DND-41 (cell line): ENCODE data around the gene CCDC137.

Experiments used
- CTCF ChIP-seq: IDR thresholded peaks from 2 replicates; pipeline ENCODE4 v1.5.1; 2012; ENCODE audit warnings: borderline replicate concordance, low read length, moderate library complexity, mild to moderate bottlenecking; ENCODE audit not compliant: poor library complexity, severe bottlenecking; ENCODE audit errors: extremely low read depth
- EZH2 ChIP-seq: IDR thresholded peaks from 3 replicates; pipeline ENCODE4 v1.6.1; 2012; ENCODE audit warnings: borderline replicate concordance, low read depth, mild to moderate bottlenecking, moderate library complexity, low read length, inconsistent platforms; ENCODE audit not compliant: severe bottlenecking

- no peak for TF ChIP-seq CTCF
- no peak for TF ChIP-seq EZH2
Observed at GRCh38 chr17:81651692-81652091, 14.8 kb upstream of the CCDC137 start.
